OCI-LY7 (cell line): ENCODE data around the gene TMC8.

Experiments used
- CTCF ChIP-seq: fragments of 200-600 bp; sonication (generic); conservative IDR thresholded peaks from 2 replicates; pipeline ENCODE4 v1.5.1; 2014; ENCODE audit warnings: mild to moderate bottlenecking, antibody characterized with exemption, low read length, moderate library complexity, mixed read lengths
- EZH2phosphoT487 ChIP-seq: fragments of 200-600 bp; sonication (generic); IDR thresholded peaks from 2 replicates; pipeline ENCODE4 v1.6.1; 2018; ENCODE audit warnings: low read depth, borderline replicate concordance, mild to moderate bottlenecking, mixed run types, antibody characterized with exemption, low read length, moderate library complexity, mixed read lengths

DNA sequence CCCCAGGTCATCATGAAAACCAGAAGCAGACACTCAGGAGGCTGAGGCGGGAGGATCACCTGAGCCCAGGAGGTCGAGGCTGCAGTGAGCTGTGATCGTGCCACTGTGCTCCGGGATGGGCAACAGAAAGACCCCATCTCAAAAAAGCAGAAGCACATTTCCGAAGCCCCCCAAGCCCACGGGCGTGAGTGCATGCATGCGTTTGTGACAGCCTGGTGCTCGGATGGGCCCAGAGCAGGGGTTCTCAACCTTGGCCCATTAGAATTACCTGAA is 21.1 kb upstream of the TMC8 start:
- TF ChIP-seq CTCF (no peak), EZH2phosphoT487 (no peak)
